Dermis blood vessel endothelial cell (primary cell): ENCODE data around the gene CRYGC. TPM values are rescaled to one million over a fixed set of nuclear protein-coding genes. Genes with fewer than 3 reads are reported as not detected.

ENCODE experiments used
- DNase-seq: peaks from one replicate; pipeline ENCODE4 v3.0.0; 2010
- total RNA-seq: library from RNA; depleted of rRNA; stranded (reverse); fragments of >200 nt; gene quantifications from 2 replicates; pipeline ENCODE4 v1.2.3, GENCODE V29; 2014

CRYGC gene
- total RNA-seq, 1 donor from 2014 or later = not detected

- DNase-seq = no peak
Observed at GRCh38 chr2:208092093-208092832, 37.4 kb downstream of the CRYGC start.

DNA sequence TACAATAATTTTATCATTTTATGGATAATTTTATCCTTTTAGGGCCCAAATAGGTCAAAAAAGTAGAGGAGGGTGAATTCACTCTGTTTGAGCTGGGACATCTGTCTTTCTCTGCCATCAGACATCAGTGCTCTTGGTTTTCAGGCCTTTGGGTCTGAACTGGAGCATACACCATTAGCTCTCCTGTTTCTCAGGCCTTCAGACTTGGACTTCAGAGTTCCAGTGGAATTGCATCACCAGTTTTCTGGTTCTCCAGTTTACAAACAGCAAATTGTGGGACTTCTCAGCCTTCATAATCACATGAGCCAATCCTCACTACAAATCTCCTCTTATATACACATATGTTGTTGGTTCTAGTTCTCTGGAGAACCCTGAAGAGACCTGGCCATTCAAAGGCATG, 39.2 kb downstream of the CRYGC start:
- no peak for DNase-seq

DNA sequence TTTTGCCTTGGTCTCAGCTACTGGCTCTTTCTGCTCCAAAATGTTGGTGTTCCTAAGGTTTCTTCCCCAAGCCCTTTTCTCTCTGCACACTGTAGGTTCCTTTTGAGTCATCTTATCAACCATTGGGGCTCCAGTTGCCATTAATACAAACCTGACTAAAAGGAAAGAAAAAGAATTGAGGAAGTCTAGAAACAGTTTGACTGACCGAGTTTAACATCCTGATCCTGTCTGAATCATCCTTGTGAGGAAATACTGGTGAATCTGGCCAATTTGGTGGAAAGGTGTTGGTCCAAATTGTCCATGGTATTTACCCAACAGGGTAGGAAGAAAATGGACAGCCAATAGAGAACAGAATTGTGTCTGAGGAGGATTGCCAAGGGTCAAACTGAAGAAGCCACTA, 43.6 kb downstream of the CRYGC start:
- no peak for DNase-seq

DNA sequence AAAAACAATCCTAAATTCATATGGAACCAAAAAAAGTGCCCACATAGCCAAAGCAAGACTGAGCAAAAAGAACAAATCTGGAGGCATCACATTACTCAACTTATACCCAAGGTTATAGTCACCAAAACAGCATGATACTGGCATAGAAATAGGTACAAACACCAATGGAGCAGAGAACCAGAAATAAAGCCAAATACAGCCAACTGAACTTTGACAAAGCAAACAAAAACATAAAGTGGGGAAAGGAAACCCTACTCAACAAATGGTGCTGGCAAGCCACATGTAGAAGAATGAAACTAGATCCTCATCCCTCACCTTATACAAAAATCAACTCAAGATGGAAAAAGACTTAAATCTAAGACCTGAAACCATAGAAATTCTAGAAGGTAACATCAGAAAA, 45.8 kb downstream of the CRYGC start:
- DNase-seq = no peak

Other genes with a start within 250 kb of the CRYGC start
- 11.3 and 18.5 TPM in 2 replicates for gene PLEKHM3, start 104.3 kb downstream of the CRYGC start, total RNA-seq
- not detected in 2 replicates for gene CRYGD, start 5.3 kb downstream of the CRYGC start, total RNA-seq
- gene CRYGB, start 16.3 kb upstream of the CRYGC start, total RNA-seq = not detected in 2 replicates
- gene CRYGA, start 33.8 kb upstream of the CRYGC start, total RNA-seq = not detected in 2 replicates
- not detected in 2 replicates for gene C2orf80, start 60.2 kb upstream of the CRYGC start, total RNA-seq
- gene IDH1, start 125.2 kb upstream of the CRYGC start, total RNA-seq = 107 and 137 TPM in 2 replicates
- 33.2 and 36.3 TPM in 2 replicates for gene PIKFYVE, start 136.4 kb upstream of the CRYGC start, total RNA-seq